VCaP (cell line): ENCODE results near the gene ZFAND2A.

Experiments
- H3K27ac ChIP-seq: fragments of 450-650 bp; 2 replicates; pipeline ENCODE4 v1.5.1; 2017
- TF ChIP-seq, protein P1 (sequence below): fragments of 450-650 bp; conservative IDR thresholded peaks from 2 replicates; pipeline ENCODE4 v1.5.1; 2017; ENCODE audit warnings: mild to moderate bottlenecking, moderate library complexity

Gene ZFAND2A

DNA sequence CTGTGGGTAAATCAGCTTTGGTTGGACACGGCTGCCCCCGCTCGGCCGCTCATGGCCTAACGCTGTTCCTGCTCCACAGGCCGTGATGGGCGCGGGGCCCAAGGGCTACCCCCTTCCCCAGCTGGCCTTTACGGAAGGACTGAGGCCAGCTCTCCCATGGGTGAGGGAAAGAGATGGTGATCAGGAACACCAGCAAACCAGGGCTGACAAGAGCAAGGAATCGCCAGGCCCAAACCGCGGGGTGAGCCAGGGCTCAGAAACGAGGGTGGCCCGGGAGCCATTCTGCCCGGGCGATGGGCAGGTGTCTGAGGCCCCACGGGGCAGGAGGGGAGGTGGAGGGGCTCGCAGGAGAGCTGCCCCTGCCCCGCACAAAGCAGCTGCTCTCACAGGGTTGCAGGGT lies 45.5 kb downstream of the ZFAND2A start:
- TF ChIP-seq, protein P1, sequence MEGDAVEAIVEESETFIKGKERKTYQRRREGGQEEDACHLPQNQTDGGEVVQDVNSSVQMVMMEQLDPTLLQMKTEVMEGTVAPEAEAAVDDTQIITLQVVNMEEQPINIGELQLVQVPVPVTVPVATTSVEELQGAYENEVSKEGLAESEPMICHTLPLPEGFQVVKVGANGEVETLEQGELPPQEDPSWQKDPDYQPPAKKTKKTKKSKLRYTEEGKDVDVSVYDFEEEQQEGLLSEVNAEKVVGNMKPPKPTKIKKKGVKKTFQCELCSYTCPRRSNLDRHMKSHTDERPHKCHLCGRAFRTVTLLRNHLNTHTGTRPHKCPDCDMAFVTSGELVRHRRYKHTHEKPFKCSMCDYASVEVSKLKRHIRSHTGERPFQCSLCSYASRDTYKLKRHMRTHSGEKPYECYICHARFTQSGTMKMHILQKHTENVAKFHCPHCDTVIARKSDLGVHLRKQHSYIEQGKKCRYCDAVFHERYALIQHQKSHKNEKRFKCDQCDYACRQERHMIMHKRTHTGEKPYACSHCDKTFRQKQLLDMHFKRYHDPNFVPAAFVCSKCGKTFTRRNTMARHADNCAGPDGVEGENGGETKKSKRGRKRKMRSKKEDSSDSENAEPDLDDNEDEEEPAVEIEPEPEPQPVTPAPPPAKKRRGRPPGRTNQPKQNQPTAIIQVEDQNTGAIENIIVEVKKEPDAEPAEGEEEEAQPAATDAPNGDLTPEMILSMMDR, result no peak
- no peak overlapping the region for H3K27ac ChIP-seq

DNA sequence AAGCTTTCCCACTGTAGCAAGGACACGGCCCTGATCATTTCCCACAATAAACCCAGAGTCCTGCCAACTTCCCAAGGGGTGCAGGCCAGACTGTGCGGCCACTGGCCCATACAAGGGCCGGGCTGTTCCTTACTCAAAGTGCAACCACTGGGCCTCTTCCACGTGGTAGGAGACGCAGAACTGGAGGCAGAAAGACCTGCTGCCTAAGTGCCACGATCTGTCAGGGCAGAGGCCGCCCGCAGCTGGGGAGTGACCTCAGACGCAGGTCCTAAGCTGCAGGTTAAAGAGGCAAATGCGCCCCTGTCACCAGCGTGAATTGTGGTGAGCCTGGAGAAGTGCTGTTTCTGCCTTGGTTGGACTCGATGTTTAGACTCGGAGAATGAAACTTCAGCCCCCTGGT lies 45.9 kb downstream of the ZFAND2A start:
- no peak overlapping the region for H3K27ac ChIP-seq
- TF ChIP-seq, protein P1, result no peak

DNA sequence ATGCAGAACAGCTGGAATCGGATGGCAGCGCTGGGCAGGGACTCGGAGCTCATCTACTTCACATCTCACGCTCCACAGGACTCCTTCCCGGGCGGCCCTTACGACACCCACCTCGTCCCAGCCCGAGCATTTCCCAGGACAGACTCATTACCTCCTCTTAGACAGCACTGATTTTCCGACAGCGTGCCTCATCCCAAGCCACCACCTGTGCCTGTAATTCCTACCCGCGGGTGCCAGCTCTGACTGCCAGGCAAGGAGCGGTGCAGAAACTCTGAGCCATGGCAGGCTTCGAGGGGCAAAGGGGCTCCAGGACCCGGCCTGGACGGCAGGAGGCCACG lies 46.5 kb downstream of the ZFAND2A start:
- TF ChIP-seq, protein P1, result no peak
- H3K27ac ChIP-seq, result no peak overlapping the region

DNA sequence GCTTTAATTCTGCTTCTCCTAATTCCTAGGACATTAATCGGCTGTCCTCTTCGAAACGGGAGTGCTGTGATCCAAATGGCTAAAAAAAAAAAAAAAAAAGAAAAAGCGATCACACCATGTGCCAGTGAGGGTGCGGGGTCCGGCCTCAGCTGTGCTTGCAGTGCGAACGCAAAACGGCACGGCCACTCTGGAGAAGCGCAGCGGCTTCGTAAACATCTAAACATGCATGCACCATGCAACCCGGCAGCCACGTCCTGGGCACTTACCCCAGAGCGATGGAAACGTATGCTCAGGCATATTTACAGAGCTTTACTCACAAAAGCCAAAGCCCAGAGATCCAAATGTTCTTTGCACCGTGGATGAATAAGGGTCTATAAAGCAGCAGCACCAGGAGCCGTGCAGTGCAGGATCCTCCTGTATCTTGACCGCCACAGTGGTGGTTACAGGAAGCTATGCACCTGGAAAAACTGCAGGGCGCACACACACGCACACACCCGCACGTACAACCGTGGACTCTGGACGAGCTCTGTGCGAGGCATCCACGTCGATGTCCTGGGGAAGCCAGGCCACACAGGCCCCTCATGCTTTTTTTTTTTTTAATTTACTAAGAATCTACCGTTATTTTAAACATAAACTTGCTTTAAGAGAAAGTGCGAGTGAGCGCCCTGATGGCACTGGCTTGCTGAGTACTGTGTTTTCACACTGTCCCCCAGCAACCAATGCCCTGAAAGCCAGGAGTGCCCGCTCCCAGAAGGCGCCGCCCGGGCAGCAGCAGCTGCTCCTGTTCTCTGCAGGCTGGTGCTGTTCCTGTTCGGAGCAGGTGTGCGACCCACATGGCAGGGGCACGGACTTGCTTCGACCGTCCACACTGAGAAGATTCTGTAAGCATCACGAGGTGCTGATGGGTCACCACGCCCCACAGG lies 47.1 kb downstream of the ZFAND2A start:
- no peak overlapping the region for H3K27ac ChIP-seq
- TF ChIP-seq, protein P1, result no peak

DNA sequence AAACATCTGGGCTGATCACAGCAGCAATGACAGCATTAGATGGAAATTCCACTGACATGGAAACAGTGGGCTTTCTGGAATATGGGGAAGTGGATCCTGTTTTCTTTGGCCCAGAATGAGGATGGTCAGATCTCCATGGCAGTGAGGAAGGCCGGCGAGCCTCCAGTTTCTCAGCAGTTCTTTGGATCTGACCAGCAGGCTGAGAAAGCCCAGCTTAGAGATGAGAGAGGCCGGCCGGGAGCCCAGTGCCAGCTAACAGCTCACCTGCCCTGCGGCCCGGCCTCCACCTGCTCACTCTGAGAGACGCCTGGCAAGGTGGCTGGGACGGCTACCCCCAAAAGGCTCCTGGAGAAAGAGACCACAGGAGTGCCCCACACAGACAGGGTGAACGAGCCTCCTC lies 47.9 kb downstream of the ZFAND2A start:
- H3K27ac ChIP-seq, result no peak overlapping the region
- TF ChIP-seq, protein P1, result no peak

DNA sequence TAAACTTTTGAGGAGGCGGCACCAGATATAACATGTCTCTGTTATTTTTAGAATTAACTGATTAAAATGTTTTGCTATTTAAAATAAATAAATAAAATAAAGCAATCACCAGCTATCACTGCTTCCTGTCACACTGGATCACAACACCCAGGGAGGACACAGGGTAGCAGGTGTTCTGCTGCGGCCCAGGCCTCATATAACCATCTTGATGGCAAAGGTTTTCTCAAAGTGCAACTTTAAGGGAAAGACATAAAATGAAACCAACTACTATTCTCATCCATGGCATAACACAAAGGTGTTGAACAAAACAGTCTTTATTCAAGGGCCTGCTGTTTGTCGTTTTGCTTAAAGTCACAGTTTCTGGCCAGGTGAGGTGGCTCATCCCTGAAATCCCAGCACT lies 48.8 kb downstream of the ZFAND2A start:
- no peak overlapping the region for H3K27ac ChIP-seq
- TF ChIP-seq, protein P1, result no peak

DNA sequence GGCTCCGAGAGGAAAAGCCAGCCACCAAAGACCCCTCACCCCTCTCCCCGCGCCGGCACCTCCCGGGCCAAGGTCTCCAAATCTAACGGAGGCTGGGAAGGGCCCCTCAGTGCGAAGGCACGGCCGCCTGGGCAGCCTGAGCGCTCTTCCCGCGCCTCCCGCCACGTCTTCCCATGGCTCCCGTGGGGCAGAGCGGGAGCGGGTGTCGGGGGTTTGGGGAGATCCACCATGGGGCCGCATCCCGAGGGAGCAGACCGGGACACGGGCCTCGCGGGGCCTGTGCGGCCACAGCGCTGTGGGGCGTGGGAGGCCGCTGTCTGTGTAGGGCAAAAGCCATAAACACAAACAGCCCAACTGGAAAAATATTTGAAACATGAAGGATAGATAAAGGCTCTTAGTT lies 49.6 kb downstream of the ZFAND2A start:
- TF ChIP-seq, protein P1, result no peak

More for the DNA sequence above, 49.6 kb downstream of the ZFAND2A start:
- H3K27ac ChIP-seq, result no peak overlapping the region
